ENCODE measurements around the gene EFNA5. TPM values are rescaled to one million over a fixed set of nuclear protein-coding genes. Genes with fewer than 3 reads are reported as not detected.

The EFNA5 gene
- total RNA-seq, 3 donors from 2014 or later (not counting 1 experiment from before 2014, with no cell fraction given) = 2.2 to 8.1 (median 4.3) TPM

GRCh38 chr5:107472620-107473064, 198.1 kb downstream of the EFNA5 start:
- no peaks in the 10 kb centered on the region for H3K27me3 Mint-ChIP-seq (ENCODE audit: low read depth in 2 of 2)
- H3K27me3 ChIP-seq (ENCODE audit: control insufficient read depth, insufficient read depth, low read length) = no peaks in the 10 kb centered on the region
- no peak for TF ChIP-seq CTCF (IDR thresholded peaks at IDR 0.05)
- H3K36me3 ChIP-seq (ENCODE audit: control insufficient read depth, insufficient read depth, low read length) = no peaks in the 10 kb centered on the region
- intact Hi-C loops (cut with micrococcal nuclease) = no loop called here
- 72% methylated on average over 2 of the region's 2 CpGs for WGBS (ENCODE audit: insufficient coverage)
- H3K4me1 Mint-ChIP-seq = peaks cover 78 to 79% of the 10 kb centered on the region in 2 donors
- no peak overlapping the region for H3K4me3 ChIP-seq (ENCODE audit: low read length)
- no peaks in the 10 kb centered on the region for H3K9me3 ChIP-seq (ENCODE audit: control insufficient read depth, insufficient read depth, low read length)
- peak overlapping the region; percentile 95 to 97 for H3K27ac Mint-ChIP-seq
- ATAC-seq = no peak
- H3K4me1 ChIP-seq (ENCODE audit: control insufficient read depth, insufficient read depth, low read length) = peaks cover 45% of the 10 kb centered on the region
- no peak overlapping the region for H3K27ac ChIP-seq (ENCODE audit: low read length)
- no peaks in the 10 kb centered on the region for H3K36me3 Mint-ChIP-seq
- H3K9me3 Mint-ChIP-seq = no peaks in the 10 kb centered on the region
- no peak overlapping the region for H3K4me3 Mint-ChIP-seq
- no peak for DNase-seq

- intact Hi-C loops (cut with micrococcal nuclease) = no loop called here
- no peaks in the 10 kb centered on the region for H3K9me3 ChIP-seq (ENCODE audit: control insufficient read depth, insufficient read depth, low read length)
- Mint-ChIP-seq H3K36me3 (no peaks in the 10 kb centered on the region), H3K4me3 (no peak overlapping the region), H3K4me1 (peaks cover 73 to 80% of the 10 kb centered on the region in 2 donors), H3K27me3 (ENCODE audit: low read depth in 2 of 2) (no peaks in the 10 kb centered on the region), H3K27ac (peak overlapping the region; percentile 84 to 97), H3K9me3 (no peaks in the 10 kb centered on the region)
- no peak for ATAC-seq
- no peaks in the 10 kb centered on the region for H3K27me3 ChIP-seq (ENCODE audit: control insufficient read depth, insufficient read depth, low read length)
- H3K4me1 ChIP-seq (ENCODE audit: control insufficient read depth, insufficient read depth, low read length) = peaks cover 51% of the 10 kb centered on the region
- H3K27ac ChIP-seq (ENCODE audit: low read length) = peak overlapping the region; percentile 73
- no CpG with 5 or more reads among the region's 1 CpG for WGBS (ENCODE audit: insufficient coverage)
- no peak overlapping the region for H3K4me3 ChIP-seq (ENCODE audit: low read length)
- no peak for TF ChIP-seq CTCF (IDR thresholded peaks at IDR 0.05)
- no peak for DNase-seq
- no peaks in the 10 kb centered on the region for H3K36me3 ChIP-seq (ENCODE audit: control insufficient read depth, insufficient read depth, low read length)
Observed at GRCh38 chr5:107470295-107470582, 200.5 kb downstream of the EFNA5 start.

GRCh38 chr5:107469485-107470294, 201.0 kb downstream of the EFNA5 start:
- Mint-ChIP-seq H3K9me3 (no peaks in the 10 kb centered on the region), H3K27me3 (ENCODE audit: low read depth in 2 of 2) (no peaks in the 10 kb centered on the region), H3K27ac (peak overlapping the region; percentile 84 to 97), H3K4me3 (peak overlapping the region; percentile 74), H3K4me1 (peaks cover 73 to 80% of the 10 kb centered on the region in 2 donors), H3K36me3 (no peaks in the 10 kb centered on the region)
- DNase-seq (peak in 1 of 2 donors; percentile 51), ATAC-seq (peak; percentile 61 to 81 (median 63))
- Histone ChIP-seq H3K27me3 (ENCODE audit: control insufficient read depth, insufficient read depth, low read length) (no peaks in the 10 kb centered on the region), H3K9me3 (ENCODE audit: control insufficient read depth, insufficient read depth, low read length) (no peaks in the 10 kb centered on the region), H3K4me3 (ENCODE audit: low read length) (no peak overlapping the region), H3K36me3 (ENCODE audit: control insufficient read depth, insufficient read depth, low read length) (no peaks in the 10 kb centered on the region), H3K4me1 (ENCODE audit: control insufficient read depth, insufficient read depth, low read length) (peaks cover 54% of the 10 kb centered on the region), H3K27ac (ENCODE audit: low read length) (peak overlapping the region; percentile 73)
- intact Hi-C loops (cut with micrococcal nuclease) = loop anchor here (1.0 to 5.0 kb wide), 4 partner anchors 17 to 80 kb away; no protein-coding TSS in a partner anchor
- no peak for TF ChIP-seq CTCF (IDR thresholded peaks at IDR 0.05)
- 30% methylated on average over 3 of the region's 5 CpGs for WGBS (ENCODE audit: insufficient coverage)

Measured in natural killer cell (primary cell).